Glomerular visceral epithelial cell (primary cell): ENCODE results near the gene JTB.

ENCODE experiments used
- DNase-seq: peaks from one replicate; pipeline ENCODE4 v3.0.0-alpha.2; 2016; ENCODE audit errors: extremely low spot score

JTB gene

GRCh38 chr1:153954826-153955225, 22.6 kb downstream of the JTB start:
- DNase-seq, result no peak

GRCh38 chr1:153953859-153954365, 23.6 kb downstream of the JTB start:
- no peak for DNase-seq

- DNase-seq, result no peak
Measured at GRCh38 chr1:153951801-153952200, 25.7 kb downstream of the JTB start.

GRCh38 chr1:153951183-153951582, 26.3 kb downstream of the JTB start:
- DNase-seq, result no peak

GRCh38 chr1:153946622-153947241, 30.7 kb downstream of the JTB start, which contains the start of gene DENND4B:
Gene DENND4B (minus strand): TSS chr1:153946718. CDS start chr1:153944374, 2,344 bp downstream.
- DNase-seq, result peak; percentile 86

GRCh38 chr1:153945795-153946621, 31.5 kb downstream of the JTB start:
- peak; percentile 70 for DNase-seq

GRCh38 chr1:153945131-153945794, 32.2 kb downstream of the JTB start:
- peak; percentile 14 for DNase-seq

- no peak for DNase-seq
Measured at GRCh38 chr1:153944827-153945117, 32.7 kb downstream of the JTB start.

- no peak for DNase-seq
Measured at GRCh38 chr1:153944005-153944826, 33.3 kb downstream of the JTB start.

- DNase-seq, result no peak
Measured at GRCh38 chr1:153942766-153943549, 34.5 kb downstream of the JTB start.

- DNase-seq, result no peak
Measured at GRCh38 chr1:153941826-153942725, 35.4 kb downstream of the JTB start.

GRCh38 chr1:153940756-153941155, 36.7 kb downstream of the JTB start:
- DNase-seq, result no peak

GRCh38 chr1:153939476-153939875, 38.0 kb downstream of the JTB start:
- no peak for DNase-seq

GRCh38 chr1:153938996-153939395, 38.5 kb downstream of the JTB start:
- no peak for DNase-seq

- DNase-seq, result no peak
Measured at GRCh38 chr1:153937331-153937730, 40.1 kb downstream of the JTB start.

GRCh38 chr1:153936011-153936802, 41.3 kb downstream of the JTB start:
- DNase-seq, result no peak

- DNase-seq, result no peak
Measured at GRCh38 chr1:153934746-153935145, 42.7 kb downstream of the JTB start.

- DNase-seq, result no peak
Measured at GRCh38 chr1:153933955-153934354, 43.5 kb downstream of the JTB start.

- DNase-seq, result no peak
Measured at GRCh38 chr1:153933430-153933829, 44.0 kb downstream of the JTB start.
